ENCODE measurements around the gene TTC7B. TPM values are rescaled to one million over a fixed set of nuclear protein-coding genes. Genes with fewer than 3 reads are reported as not detected.
A peak's percentile ranks its signal among the peaks of the same experiment; 100 is the strongest.

Gene TTC7B
- total RNA-seq, 4 donors from 2014 or later = 3.3 to 18.1 (median 10.0) TPM

DNA sequence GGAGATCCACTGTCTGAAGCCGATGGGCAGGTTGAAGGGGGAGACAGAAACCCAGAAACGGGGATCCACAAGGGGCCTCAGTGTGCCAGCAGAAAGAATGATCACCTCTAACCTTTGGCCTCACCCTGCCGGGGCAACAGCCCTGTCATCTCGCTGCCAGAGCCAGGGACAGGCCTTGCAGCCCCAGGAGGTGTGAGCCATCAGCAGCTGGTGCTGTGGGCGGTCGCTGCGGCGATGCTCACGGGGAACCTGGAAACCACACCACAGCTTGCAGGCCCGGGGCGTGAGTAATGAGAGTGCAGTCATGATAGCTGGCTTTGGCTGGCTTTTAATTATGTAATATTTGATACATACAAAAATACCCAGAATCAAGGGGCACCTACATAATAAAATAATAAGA lies 4.7 kb upstream of the TTC7B start:
- no peak overlapping the region for H3K4me3 ChIP-seq
- no peak for DNase-seq
- TF ChIP-seq POLR2A (IDR thresholded peaks at IDR 0.05) = no peak
- TF ChIP-seq, protein P1, sequence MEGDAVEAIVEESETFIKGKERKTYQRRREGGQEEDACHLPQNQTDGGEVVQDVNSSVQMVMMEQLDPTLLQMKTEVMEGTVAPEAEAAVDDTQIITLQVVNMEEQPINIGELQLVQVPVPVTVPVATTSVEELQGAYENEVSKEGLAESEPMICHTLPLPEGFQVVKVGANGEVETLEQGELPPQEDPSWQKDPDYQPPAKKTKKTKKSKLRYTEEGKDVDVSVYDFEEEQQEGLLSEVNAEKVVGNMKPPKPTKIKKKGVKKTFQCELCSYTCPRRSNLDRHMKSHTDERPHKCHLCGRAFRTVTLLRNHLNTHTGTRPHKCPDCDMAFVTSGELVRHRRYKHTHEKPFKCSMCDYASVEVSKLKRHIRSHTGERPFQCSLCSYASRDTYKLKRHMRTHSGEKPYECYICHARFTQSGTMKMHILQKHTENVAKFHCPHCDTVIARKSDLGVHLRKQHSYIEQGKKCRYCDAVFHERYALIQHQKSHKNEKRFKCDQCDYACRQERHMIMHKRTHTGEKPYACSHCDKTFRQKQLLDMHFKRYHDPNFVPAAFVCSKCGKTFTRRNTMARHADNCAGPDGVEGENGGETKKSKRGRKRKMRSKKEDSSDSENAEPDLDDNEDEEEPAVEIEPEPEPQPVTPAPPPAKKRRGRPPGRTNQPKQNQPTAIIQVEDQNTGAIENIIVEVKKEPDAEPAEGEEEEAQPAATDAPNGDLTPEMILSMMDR (IDR thresholded peaks at IDR 0.05) = no peak
- intact Hi-C loops (cut with DNase I) = no loop called here
- H3K9me3 ChIP-seq = peaks cover 0 to 20% (median 8%) of the 10 kb centered on the region in 3 donors
- no peaks in the 10 kb centered on the region for H3K36me3 ChIP-seq
- 27 to 62% methylated on average over 6 to 9 of the region's 11 CpGs for WGBS, 2 donors
- H3K4me1 ChIP-seq = peaks cover 0 to 19% (median 0%) of the 10 kb centered on the region in 3 donors
- peaks cover 0 to 5% (median 0%) of the 10 kb centered on the region in 4 donors for H3K27me3 ChIP-seq
- H3K27ac ChIP-seq = no peak overlapping the region

DNA sequence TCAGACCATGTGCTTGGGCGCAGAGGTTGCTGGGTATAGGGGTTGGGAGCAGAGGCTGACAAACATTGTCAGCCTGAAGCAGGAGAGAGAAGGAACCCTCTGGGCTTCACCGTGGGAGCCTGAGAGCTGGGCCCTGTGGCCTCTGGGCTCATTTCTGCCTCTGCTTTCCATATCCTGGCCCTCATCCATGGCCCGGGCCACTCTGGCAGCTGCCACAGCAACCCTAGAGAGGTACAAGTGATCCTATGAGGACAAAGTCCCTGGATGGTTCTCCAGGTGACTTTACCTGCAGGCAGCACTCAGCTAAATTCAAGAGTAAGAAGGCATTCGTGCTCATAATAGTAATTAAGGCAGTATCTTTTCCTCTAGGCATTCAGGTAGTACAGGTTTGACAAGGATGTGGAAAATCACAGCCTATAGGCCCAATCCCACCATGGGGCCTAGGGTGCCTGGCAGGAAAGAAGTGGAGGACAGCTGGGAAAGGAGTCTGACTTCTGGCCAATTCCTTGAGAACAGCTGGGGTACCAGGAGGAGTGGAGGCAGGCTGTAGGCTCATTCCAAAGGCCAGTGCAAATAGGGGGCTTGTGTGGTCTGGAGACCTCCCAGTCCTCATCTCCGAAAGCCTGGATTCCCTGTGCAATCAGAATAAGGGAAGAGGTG lies 3.6 kb upstream of the TTC7B start:
- intact Hi-C loops (cut with DNase I) = no loop called here
- DNase-seq = no peak
- peaks cover 0 to 5% (median 0%) of the 10 kb centered on the region in 4 donors for H3K27me3 ChIP-seq
- peaks cover 0 to 20% (median 8%) of the 10 kb centered on the region in 3 donors for H3K9me3 ChIP-seq
- H3K4me1 ChIP-seq = peaks cover 0 to 28% (median 9%) of the 10 kb centered on the region in 3 donors
- no peak overlapping the region for H3K27ac ChIP-seq
- no peak overlapping the region for H3K4me3 ChIP-seq
- TF ChIP-seq, protein P1 (IDR thresholded peaks at IDR 0.05) = no peak
- TF ChIP-seq POLR2A (IDR thresholded peaks at IDR 0.05) = no peak
- WGBS, 2 donors = 61 to 67% methylated on average over 3 of the region's 5 CpGs
- no peaks in the 10 kb centered on the region for H3K36me3 ChIP-seq

DNA sequence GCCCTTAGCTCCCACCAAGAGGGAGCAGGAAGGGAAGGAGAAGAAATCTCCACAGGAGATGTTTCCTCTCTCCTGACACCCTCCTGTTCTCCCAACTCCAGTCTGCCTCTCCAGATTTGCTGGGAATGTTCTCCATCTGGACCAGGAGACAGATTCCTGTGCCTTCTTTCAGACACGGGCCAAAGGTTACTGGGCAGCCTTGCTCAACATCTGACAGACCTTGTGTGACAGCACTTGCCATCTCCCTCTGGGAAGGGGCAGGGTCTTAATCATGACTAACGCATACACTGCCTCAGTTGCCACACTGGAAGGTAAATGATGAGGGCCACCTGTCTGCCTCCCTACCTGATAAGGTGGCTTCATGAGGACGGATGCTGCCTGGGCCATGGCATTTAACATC lies 2.5 kb upstream of the TTC7B start:
- WGBS, 2 donors = 70 to 83% methylated on average over 1 of the region's 3 CpGs
- peaks cover 0 to 12% (median 2%) of the 10 kb centered on the region in 3 donors for H3K9me3 ChIP-seq
- peaks cover 0 to 5% (median 0%) of the 10 kb centered on the region in 4 donors for H3K27me3 ChIP-seq
- no peak overlapping the region for H3K27ac ChIP-seq
- TF ChIP-seq, protein P1 (IDR thresholded peaks at IDR 0.05) = no peak
- no peak for TF ChIP-seq POLR2A (IDR thresholded peaks at IDR 0.05)
- peaks cover 0 to 40% (median 9%) of the 10 kb centered on the region in 3 donors for H3K4me1 ChIP-seq
- no peak for DNase-seq
- intact Hi-C loops (cut with DNase I) = no loop called here
- H3K36me3 ChIP-seq = no peaks in the 10 kb centered on the region
- H3K4me3 ChIP-seq = no peak overlapping the region

DNA sequence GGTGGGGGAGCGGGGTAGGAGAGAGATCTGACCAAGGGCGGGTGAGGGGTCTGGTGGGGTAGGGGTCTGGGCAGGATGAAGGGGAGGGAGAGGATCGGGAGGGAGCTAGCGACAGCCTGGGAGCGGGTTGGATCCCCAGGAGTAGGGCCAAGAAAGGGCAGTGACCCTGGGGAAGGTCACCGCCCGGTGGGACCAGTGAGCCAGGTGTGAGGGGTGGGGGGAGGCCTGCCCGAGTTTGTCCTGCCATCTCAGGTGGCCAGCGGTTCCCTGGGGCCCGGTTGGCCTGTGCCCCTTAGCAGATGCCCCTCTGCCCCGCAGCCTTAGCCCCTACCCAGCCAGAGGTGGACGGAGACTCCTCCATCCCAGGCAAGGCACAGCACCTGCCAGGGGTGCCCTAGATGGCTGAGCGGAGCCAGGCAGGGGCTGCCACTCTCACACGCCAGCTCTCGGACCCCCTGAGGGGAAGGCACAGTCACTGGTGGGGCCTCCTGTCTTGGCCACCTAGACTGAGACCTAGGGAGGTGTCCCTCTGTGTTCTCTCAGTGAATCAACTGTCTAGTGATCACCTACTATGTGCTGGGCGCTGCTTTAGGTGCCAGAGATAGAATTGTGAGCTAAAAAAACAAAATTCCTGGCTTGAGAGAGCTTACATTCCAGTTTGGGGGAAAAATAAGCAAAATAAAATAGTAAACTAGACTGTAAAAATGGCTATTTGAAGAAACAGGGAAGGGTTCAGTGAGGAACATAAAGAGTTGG lies 629 bp upstream of the TTC7B start:
- Histone ChIP-seq H3K27me3 (peaks cover 0 to 5% (median 0%) of the 10 kb centered on the region in 4 donors), H3K9me3 (no peaks in the 10 kb centered on the region), H3K36me3 (no peaks in the 10 kb centered on the region), H3K27ac (peak overlapping the region in 1 of 4 donors; percentile 77), H3K4me1 (peaks cover 0 to 41% (median 9%) of the 10 kb centered on the region in 3 donors), H3K4me3 (peak overlapping the region in 3 of 4 donors; percentile 23 to 80 (median 61))
- DNase-seq = no peak
- 25 to 36% methylated on average over 8 to 9 of the region's 16 CpGs for WGBS, 2 donors
- no peak for TF ChIP-seq POLR2A (IDR thresholded peaks at IDR 0.05)
- TF ChIP-seq, protein P1 (IDR thresholded peaks at IDR 0.05) = peak in 1 of 6 experiments; percentile 15
- intact Hi-C loops (cut with DNase I) = no loop called here

DNA sequence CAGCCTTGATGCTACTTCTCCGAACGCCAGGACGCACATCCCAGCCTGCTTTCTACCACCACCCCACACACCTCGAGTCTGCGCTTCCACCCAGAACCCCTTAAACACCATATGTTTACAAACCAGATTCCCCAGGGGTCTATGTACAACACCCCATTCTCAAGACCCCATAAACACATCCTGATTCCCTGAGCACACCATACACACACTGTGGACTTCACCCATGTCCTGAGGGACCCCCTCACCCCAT lies 733 bp downstream of the TTC7B start:
- H3K27ac ChIP-seq = peak overlapping the region in 1 of 4 donors; percentile 29

More for the DNA sequence above, 733 bp downstream of the TTC7B start:
- TF ChIP-seq, protein P1 (IDR thresholded peaks at IDR 0.05) = no peak
- no peaks in the 10 kb centered on the region for H3K36me3 ChIP-seq
- no peaks in the 10 kb centered on the region for H3K9me3 ChIP-seq
- peak overlapping the region; percentile 41 to 80 (median 56) for H3K4me3 ChIP-seq
- peaks cover 0 to 41% (median 9%) of the 10 kb centered on the region in 3 donors for H3K4me1 ChIP-seq
- 37 to 45% methylated on average over 5 of the region's 5 CpGs for WGBS, 2 donors
- DNase-seq = no peak
- intact Hi-C loops (cut with DNase I) = no loop called here
- H3K27me3 ChIP-seq = peaks cover 0 to 5% (median 0%) of the 10 kb centered on the region in 4 donors

Data from esophagus squamous epithelium (tissue), 5 donors.